ENCODE data around the gene GRIN2D.

Gene GRIN2D

GRCh38 chr19:48428670-48429069 lies 35.2 kb downstream of the GRIN2D start:
- in situ Hi-C loops (cut with HindIII; ENCODE audit: low sequenced_read_pairs), result loop anchor here (25.0 kb wide), 1 partner anchor 91 kb away; the partner anchor contains the start of gene EMP3

GRCh38 chr19:48433337-48433736 lies 39.9 kb downstream of the GRIN2D start:
- in situ Hi-C loops (cut with HindIII; ENCODE audit: low sequenced_read_pairs), result loop anchor here (25.0 kb wide), 1 partner anchor 96 kb away; the partner anchor contains the start of gene EMP3

GRCh38 chr19:48436586-48436985 lies 43.1 kb downstream of the GRIN2D start:
- in situ Hi-C loops (cut with HindIII; ENCODE audit: low sequenced_read_pairs), result loop anchor here (25.0 kb wide), 1 partner anchor 99 kb away; the partner anchor contains the start of gene EMP3

- in situ Hi-C loops (cut with HindIII; ENCODE audit: low sequenced_read_pairs), result loop anchor here (25.0 kb wide), 1 partner anchor 104 kb away; the partner anchor contains the start of gene EMP3
Observed at GRCh38 chr19:48441360-48442050, 48.0 kb downstream of the GRIN2D start.

- in situ Hi-C loops (cut with HindIII; ENCODE audit: low sequenced_read_pairs), result loop anchor here (25.0 kb wide), 1 partner anchor 105 kb away; the partner anchor contains the start of gene EMP3
Observed at GRCh38 chr19:48442116-48443035, 48.9 kb downstream of the GRIN2D start.

GRCh38 chr19:48443256-48443655 lies 49.8 kb downstream of the GRIN2D start:
- in situ Hi-C loops (cut with HindIII; ENCODE audit: low sequenced_read_pairs), result loop anchor here (25.0 kb wide), 1 partner anchor 106 kb away; the partner anchor contains the start of gene EMP3

All from DLD1 (cell line).